SKM-1 (cell line): ENCODE measurements around the gene BABAM1.

Source experiments
- DNase-seq: peaks from one replicate; lab custom pipeline; 2025; ENCODE audit not compliant: unreplicated experiment; lab: John Stamatoyannopoulos, UW

The BABAM1 gene

DNA sequence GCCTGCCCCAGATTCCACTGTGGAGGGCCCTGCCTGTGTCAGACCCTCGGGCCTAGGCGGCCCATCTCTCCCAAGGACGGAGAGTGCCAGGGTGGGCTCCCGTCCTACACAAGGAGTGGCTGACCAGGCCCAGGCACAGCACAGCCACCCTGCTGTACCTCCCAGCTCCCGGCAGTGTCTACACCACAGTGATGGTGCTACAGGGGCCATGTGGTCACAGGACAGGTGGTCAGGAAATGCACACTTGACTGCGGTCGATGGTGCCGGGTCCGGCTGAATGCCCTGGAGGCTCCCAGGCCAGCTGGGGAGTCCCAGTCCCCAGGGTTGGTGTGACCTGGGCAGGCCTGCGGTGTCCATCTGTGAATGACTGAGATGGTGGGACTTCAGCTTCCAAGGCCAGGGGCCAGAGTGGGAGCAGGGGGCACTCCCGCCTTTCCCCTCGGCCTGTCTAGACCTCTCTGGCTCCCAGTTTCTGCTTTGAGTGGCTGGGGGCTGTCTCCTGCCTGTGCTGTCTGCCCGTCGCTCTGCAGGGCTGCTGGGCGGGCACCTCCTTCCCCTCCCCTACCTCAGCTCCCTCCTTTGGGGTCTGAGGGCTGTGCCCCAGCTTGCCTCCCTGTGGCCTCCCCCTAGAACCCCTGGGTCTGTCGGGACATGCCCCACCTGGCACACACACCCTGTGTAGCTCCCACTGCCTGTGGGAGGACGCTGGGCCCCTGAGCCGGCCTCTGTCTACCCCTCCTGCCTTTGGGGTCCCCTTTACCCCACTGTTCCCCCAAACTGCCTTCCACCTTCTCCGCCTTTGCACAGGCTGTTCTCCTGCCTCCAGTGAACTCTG lies 54.6 kb downstream of the BABAM1 start:
- no peak for DNase-seq

DNA sequence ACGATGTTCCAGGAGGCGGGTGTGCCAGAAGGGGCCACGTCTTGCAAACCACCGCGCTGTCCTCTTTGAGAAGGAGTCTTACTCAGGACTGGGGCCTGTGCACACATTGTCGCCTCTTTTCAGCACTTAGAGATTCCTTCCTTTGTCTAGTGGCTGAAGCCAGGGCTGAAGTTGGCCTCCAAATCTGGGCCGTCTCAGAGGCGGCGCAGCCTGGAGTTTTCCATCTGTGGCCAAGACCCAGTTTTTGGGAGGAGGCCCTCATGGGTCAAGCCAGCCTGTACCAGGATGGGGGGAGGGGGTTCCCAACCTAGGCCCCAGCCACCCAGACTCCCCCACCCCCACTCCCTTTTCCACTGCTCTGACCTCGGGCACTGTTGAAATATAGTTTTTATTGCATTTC lies 55.6 kb downstream of the BABAM1 start:
- DNase-seq, result no peak

DNA sequence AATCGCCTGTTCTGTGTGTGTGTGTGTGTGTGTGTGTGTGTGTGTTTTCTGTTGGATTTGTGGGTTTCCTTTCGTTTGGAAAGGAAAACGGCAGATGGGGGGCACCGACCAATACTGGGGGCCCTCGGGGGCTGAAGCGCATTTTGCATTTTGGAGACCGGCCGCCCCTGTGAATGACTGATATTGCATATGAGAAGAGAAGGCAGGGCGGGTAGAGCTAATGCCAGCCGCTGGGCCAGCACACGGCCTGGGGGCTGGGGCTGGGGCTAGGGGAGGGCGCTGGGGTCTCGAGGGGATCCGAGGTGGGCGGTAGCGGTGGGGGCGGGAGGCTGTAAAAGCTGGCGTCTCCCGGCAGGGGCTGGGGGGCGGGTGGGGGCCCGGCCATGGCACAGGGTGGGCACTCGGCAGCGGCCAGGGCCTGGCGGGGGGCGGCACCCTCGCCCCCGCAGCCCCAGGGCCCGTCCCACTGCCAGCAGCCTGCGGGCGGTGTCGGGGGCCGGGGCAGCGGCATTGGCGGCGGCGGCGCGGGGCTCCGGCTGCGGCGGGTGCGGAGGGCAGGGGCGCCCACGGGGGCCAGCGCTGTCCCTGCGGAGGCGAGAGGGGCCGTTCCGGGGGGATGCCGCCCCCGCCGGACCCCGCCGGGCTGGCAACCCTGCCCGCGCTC lies 56.2 kb downstream of the BABAM1 start:
- no peak for DNase-seq

DNA sequence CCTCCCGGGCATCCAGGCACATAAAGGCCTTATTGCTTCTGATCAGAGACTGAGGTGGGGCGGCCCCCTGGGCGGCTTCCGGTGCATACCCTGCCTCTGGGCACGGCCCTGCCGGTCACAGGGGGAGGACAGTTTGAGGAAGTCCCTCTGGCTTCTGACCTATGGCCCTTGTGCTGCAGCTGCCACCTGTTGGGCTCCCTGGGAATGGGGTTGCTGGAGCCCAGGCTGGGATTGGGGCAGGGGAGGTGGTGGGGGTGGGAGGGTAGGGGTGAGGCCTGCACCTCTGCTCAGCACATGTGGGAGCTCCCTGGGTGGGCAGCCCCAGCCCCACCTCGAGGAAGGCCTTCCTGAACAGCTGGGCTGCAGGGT lies 56.7 kb downstream of the BABAM1 start:
- no peak for DNase-seq

DNA sequence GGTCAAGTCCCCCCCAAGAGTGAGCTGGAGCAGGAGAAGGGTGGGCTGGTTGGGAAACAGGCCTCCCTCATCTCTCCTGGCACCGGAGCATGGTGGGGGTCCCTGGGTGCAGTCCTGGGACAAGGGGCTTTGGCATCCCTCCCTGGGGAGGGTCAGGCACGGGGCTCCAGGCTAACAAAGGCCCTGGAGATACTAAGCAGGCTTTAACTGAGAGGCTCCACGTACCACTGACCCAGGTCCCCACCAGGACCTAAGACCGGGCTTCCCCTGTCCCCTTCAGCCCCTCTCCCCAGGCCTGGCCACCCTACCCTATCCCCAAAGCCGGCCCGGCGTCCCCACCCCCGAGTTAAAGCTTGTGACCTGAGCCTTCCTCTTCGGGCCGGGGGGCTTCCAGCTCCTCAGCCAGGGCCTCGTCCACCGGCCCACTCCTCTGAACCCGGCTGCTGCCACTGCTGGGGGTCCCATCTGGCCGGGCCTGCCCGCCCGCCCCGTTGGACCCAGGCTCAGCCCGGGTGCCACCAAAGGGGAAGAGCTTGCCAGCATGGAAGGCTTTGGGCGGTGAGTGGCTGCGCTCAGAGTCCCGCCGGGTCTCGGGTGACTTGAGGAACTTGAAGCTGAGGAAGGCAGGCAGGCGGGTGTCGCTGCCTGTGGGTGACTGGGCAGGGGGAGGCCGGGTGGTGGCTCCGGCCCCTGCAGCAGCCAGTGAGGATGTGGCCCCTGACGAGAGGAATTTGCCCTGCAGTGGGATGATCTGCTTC lies 57.3 kb downstream of the BABAM1 start:
- DNase-seq, result no peak

DNA sequence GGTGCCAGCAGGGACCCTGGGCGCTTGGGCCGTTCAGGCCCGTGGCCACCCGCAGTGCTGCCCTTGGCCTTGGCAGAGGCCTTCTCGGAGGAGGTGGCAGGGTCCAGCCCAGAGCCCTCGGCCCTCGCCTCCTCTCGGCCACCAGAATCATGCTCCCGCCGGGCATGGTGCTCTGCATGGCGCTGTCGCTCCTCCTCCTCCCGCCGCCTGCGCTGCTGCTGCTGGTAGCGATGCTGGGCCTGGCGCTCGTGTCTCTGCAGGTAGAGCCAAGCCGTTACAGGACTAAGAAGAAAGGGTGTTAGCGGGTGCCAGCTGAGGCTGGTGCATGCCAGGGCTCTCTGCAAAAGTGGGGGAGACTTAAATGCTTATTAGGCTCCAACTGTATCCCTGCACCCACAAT lies 57.9 kb downstream of the BABAM1 start:
- no peak for DNase-seq

DNA sequence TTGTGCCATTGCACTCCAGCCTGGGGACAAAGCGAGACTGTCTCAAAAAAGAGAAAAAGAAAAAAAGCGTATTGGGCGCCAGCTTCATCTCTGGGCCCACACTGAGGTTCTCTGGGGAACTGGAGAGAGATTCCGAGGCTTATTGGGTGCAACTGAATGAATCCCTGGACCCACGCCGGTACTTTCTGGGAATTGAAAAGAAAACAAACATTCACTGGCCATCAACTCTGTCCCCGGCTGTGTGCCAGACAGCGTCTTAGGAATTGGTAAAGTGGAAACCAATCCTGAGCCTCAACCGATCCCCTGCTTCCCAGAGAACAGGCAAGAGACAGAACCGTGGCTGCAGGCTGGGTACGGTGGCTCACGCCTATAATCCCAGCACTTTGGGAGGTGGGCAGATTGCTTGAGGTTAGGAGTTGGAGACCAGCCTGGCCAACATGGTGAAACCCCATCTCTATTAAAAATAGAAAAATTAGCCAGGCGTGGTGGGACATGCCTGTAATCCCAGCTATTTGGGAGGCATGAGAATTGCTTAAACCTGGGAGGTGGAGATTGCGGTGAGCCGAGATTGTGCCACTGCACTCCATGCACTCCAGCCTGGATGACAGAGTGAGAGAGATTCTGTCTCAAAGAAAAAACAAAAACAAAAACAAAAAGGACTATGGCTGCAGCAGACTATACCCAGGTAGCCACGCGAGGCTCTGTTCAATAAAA lies 58.8 kb downstream of the BABAM1 start:
- no peak for DNase-seq

DNA sequence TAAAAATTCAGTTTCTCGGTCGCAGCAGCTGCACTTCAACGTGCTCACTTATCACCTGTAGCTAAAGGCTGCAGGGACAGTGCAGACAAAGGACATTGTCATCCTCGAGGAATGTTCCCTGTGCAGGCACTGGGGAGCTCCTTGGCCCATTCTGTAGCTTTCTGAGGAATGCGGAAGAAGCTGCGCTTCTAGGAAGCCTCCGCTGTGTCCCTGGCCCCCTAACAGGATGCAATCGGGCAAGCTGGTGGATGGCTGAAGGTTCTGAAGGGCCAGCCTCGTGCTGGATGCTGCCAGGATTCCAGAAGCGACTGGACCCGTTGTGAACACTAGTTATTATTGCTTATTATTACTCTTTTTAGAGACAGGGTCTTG lies 59.3 kb downstream of the BABAM1 start:
- DNase-seq, result no peak

DNA sequence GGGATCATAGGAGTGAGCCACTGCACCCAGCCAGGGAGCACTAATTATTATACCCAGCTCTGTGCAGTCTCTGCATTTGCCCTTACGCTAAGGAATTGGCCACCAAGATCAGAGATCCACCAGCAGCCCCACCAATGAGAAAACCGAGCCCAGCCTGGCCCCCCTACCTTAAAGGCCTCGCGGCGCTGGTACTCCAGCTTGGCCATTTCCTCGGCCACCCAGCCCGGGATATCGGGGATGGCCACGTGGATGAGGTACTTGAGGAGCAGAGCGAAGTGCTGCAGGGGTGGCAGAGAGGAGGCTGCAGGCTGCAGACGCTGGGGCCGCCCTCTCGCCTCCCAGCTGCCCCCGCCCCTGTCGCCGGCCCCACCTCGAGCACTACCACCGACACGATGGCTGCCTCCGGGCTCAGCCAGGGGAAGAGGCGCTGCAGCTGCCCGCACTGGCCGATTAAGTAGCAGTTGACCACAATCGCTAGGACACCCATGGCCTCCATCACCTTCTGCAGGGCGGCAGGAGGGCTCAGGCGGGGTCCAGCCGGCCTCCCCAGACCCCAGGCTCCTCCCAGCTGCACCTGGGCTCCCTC lies 59.9 kb downstream of the BABAM1 start:
- no peak for DNase-seq

DNA sequence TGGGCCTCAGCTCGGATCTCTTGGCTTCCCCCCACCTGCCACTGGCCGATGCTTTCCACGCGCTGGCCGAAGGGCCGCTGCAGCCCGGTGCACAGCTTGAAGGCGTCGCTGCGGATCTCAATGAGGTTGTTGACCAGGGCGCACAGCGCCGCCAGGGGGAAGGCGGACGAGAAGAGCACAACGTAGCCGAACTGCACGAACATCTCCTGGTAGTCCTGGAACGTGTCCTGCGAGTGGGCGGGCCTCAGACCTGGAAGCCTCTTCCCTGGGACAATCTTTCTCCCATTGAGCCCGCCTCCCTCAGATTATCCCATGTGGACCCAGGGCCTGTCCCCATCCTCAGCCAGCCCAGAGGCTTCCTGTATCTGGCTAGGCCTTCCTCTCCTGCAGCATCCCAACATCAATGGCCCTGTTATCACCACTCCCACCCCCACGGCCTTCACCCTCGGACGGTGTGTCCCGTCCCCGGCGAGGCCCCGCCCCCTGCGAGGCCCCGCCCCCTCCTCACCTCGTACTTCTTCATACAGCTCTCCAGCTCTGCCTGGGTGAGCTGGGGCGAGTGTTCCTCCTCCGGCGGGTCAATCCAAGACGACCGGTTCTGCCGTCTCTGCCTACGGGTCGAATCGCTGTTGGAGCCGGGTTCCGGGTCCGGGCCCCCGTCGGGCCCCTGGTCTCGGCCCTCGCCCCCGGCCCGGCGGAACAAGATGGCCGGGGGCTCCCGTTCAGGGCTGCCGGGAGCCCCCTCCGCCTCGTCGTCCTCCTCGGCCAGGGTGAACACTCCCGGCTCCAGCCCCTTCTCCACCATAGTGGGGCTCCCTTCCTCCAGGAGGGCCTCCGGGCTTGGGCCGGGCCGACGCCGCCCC lies 60.6 kb downstream of the BABAM1 start:
- DNase-seq, result no peak
